HepG2 (cell line): Measurements from ENCODE around the gene CCDC117. TPM values are rescaled to one million over a fixed set of nuclear protein-coding genes. Genes with fewer than 3 reads are reported as not detected.

Experiments used
- ATAC-seq: fragments of 200-7000 bp; cut with Tn5 transposase; 3 replicates; pipeline ENCODE4 v1.9.1; 2020; ENCODE audit warnings: mild to moderate bottlenecking, moderate library complexity
- BruUV-seq: library from RNA; stranded (reverse); fragments of 400-500 nt; replicated peaks from 2 replicates; lab custom pipeline; 2021; lab: Mats Ljungman, UMichigan
- CTCF ChIA-PET: fragments of 300-600 bp; formaldehyde crosslinking; extraction: SDS; loops from one replicate; lab custom pipeline; 2021; ENCODE audit warnings: low total read pairs, inconsistent platforms, low intra/inter-chr PET ratio; lab: Yijun Ruan, JAX
- POLR2A ChIA-PET: fragments of 350-600 bp; sonication (Branson Sonifier 250); formaldehyde crosslinking; loops from one replicate; lab custom pipeline; 2020; ENCODE audit warnings: antibody characterized with exemption, inconsistent platforms; lab: Yijun Ruan, JAX
- DNase-seq: peaks from one replicate; pipeline ENCODE4 v3.0.0-alpha.2; 2015; ENCODE audit warnings: low spot score
- FAIRE-seq: peaks from 3 replicates; lab custom pipeline; 2011; peaks lifted over from hg19 to GRCh38; lab: Jason Lieb, UNC
- H2AFZ ChIP-seq: one replicate; pipeline ENCODE4 v1.6.1; 2011; ENCODE audit warnings: low read length, inconsistent platforms
- H3K27ac ChIP-seq: fragments of 300-600 bp; 3 replicates; pipeline ENCODE4 v1.8.0; 2011; ENCODE audit warnings: mixed run types, mild to moderate bottlenecking, mixed read lengths, low read length, inconsistent platforms; ENCODE audit not compliant: insufficient read depth; ENCODE audit errors: extremely low read length
- H3K27me3 ChIP-seq, 2 experiments: fragments of 200-600 bp in 1 of 2; 2 replicates in 1 of 2; 3 replicates in 1 of 2; pipeline versions ENCODE4 v1.6.0 to v1.8.0; 2011; ENCODE audit warnings: low read length in 2 of 2, mild to moderate bottlenecking in 2 of 2, moderate library complexity in 2 of 2, inconsistent platforms in 1 of 2; ENCODE audit not compliant: insufficient read depth in 2 of 2, control insufficient read depth in 1 of 2
- H3K36me3 ChIP-seq, 2 experiments: fragments of 200-600 bp in 1 of 2; replicated peaks in 1 of 2; 2 replicates in 1 of 2; 3 replicates in 1 of 2; pipeline versions ENCODE4 v1.5.1 to v1.8.0; 2011; ENCODE audit warnings: low read length in 2 of 2, inconsistent platforms in 1 of 2; ENCODE audit not compliant: insufficient read depth in 2 of 2, control insufficient read depth in 1 of 2
- H3K4me1 ChIP-seq: 2 replicates; pipeline ENCODE4 v1.5.1; 2012; ENCODE audit warnings: low read length, inconsistent platforms; ENCODE audit not compliant: insufficient read depth
- H3K4me2 ChIP-seq: 2 replicates; pipeline ENCODE4 v1.6.0; 2011; ENCODE audit warnings: low read depth, low read length, inconsistent platforms
- H3K4me3 ChIP-seq, 3 experiments: fragments of 200-600 bp in 1 of 3; sonication (generic), shearing (Covaris generic) in 1 of 3; replicated peaks in 1 of 3; 2 replicates each; pipeline ENCODE4 v1.5.1; 2011 to 2016; ENCODE audit warnings: low read length in 3 of 3, inconsistent platforms in 2 of 3, low read depth in 2 of 3, mild to moderate bottlenecking in 2 of 3, control low read depth in 1 of 3, mixed read lengths in 1 of 3; ENCODE audit not compliant: insufficient read depth in 1 of 3
- H3K79me2 ChIP-seq: one replicate; pipeline ENCODE4 v1.6.1; 2011; ENCODE audit warnings: low read length, inconsistent platforms; ENCODE audit not compliant: insufficient read depth
- H3K9ac ChIP-seq: 2 replicates; pipeline ENCODE4 v1.6.0; 2011; ENCODE audit warnings: mild to moderate bottlenecking, low read depth, low read length, inconsistent platforms; ENCODE audit not compliant: insufficient read depth
- H3K9me3 ChIP-seq: 2 replicates; pipeline ENCODE4 v1.5.1; 2012; ENCODE audit warnings: mild to moderate bottlenecking, low read length
- H4K20me1 ChIP-seq: 2 replicates; pipeline ENCODE4 v1.6.0; 2011; ENCODE audit warnings: inconsistent platforms, mild to moderate bottlenecking, low read length, moderate library complexity; ENCODE audit not compliant: insufficient read depth
- AGO2 ChIP-seq: fragments of 200-400 bp; formaldehyde crosslinking; optimal IDR thresholded peaks from 2 replicates; pipeline ENCODE3; 2017; ENCODE audit warnings: mild to moderate bottlenecking, low read depth, low read length, moderate library complexity
- HES4 ChIP-seq: sonication (generic); formaldehyde crosslinking; IDR thresholded peaks from 2 replicates; pipeline ENCODE4 v1.9.0; 2021; ENCODE audit warnings: mild to moderate bottlenecking, missing genetic modification reagents, borderline replicate concordance
- HOXA5 ChIP-seq: sonication (generic); formaldehyde crosslinking; IDR thresholded peaks from 2 replicates; pipeline ENCODE4 v1.4.0; 2020; ENCODE audit warnings: missing genetic modification reagents
- MED13 ChIP-seq: sonication (generic); formaldehyde crosslinking; IDR thresholded peaks from 2 replicates; pipeline ENCODE4 v1.5.0; 2020; ENCODE audit warnings: missing genetic modification reagents
- PAX8 ChIP-seq: sonication (generic); formaldehyde crosslinking; IDR thresholded peaks from 2 replicates; pipeline ENCODE4 v1.8.0; 2022; ENCODE audit warnings: mild to moderate bottlenecking, missing genetic modification reagents, borderline replicate concordance
- PHF21A ChIP-seq: sonication (generic); formaldehyde crosslinking; IDR thresholded peaks from 2 replicates; pipeline ENCODE4 v1.5.0; 2020; ENCODE audit warnings: mild to moderate bottlenecking, missing genetic modification reagents
- RNF219 ChIP-seq: sonication (generic); formaldehyde crosslinking; IDR thresholded peaks from 2 replicates; pipeline ENCODE4 v1.5.0; 2020; ENCODE audit warnings: mild to moderate bottlenecking, missing genetic modification reagents
- THYN1 ChIP-seq: sonication (generic); formaldehyde crosslinking; IDR thresholded peaks from 2 replicates; pipeline ENCODE4 v1.8.1; 2023; ENCODE audit warnings: low read depth, mild to moderate bottlenecking, moderate library complexity, missing genetic modification reagents, borderline replicate concordance
- ZNF121 ChIP-seq: sonication (generic); formaldehyde crosslinking; IDR thresholded peaks from 2 replicates; pipeline ENCODE4 v1.5.0; 2020; ENCODE audit warnings: mild to moderate bottlenecking, missing genetic modification reagents
- ZNF143 ChIP-seq: sonication (generic); formaldehyde crosslinking; IDR thresholded peaks from 2 replicates; pipeline ENCODE4 v1.4.0; 2020; ENCODE audit warnings: missing genetic modification reagents
- ZNF329 ChIP-seq: sonication (generic); formaldehyde crosslinking; IDR thresholded peaks from 2 replicates; pipeline ENCODE4 v1.9.0; 2021; ENCODE audit warnings: low read depth, mild to moderate bottlenecking, missing genetic modification reagents
- ZNF33A ChIP-seq: sonication (generic); formaldehyde crosslinking; IDR thresholded peaks from 2 replicates; pipeline ENCODE4 v1.5.1; 2020; ENCODE audit warnings: missing genetic modification reagents, mild to moderate bottlenecking, moderate library complexity, borderline replicate concordance
- ZNF670 ChIP-seq: sonication (generic); formaldehyde crosslinking; IDR thresholded peaks from 2 replicates; pipeline ENCODE4 v1.8.0; 2022; ENCODE audit warnings: mild to moderate bottlenecking, missing genetic modification reagents, borderline replicate concordance
- WGBS: methylation state at CpG from one replicate; pipeline ENCODE4 v1.1.6; 2017; ENCODE audit warnings: low lambda C conversion rate; 5-methylcytosine and 5-hydroxymethylcytosine counted together
- in situ Hi-C: cut with HindIII; loops from 2 replicates; pipeline ENCODE4 v1.10.0; 2017; ENCODE audit warnings: low pct_unique_long_range_greater_than_20kb; ENCODE audit not compliant: extremely low pct_ligation_motif_present
- intact Hi-C: fragments of 100-400 bp; cut with micrococcal nuclease; formaldehyde crosslinking; loops from one replicate; pipeline ENCODE4 v1.10.0; 2022; ENCODE audit not compliant: unreplicated experiment
- polyA plus RNA-seq, 8 experiments: library from polyadenylated mRNA; depleted of rRNA in 3 of 8; stranded (reverse) in 7 of 8; unstranded in 1 of 8; fragments of >200 nt; fragmentation: Illumina TruSeq in 4 of 8; extraction: Trizol in 4 of 8; gene quantifications; 2 replicates each; pipeline versions ENCODE4 v1.2.1 to v1.2.3, GENCODE V29; 2011 to 2016; ENCODE audit warnings: low read depth in 4 of 8, missing spikeins in 1 of 8, mixed read lengths in 1 of 8; ENCODE audit not compliant: insufficient read depth in 1 of 8
- total RNA-seq, 5 experiments: library from RNA; depleted of rRNA; stranded (reverse); fragments of >200 nt; fragmentation: Illumina TruSeq; extraction: Trizol; gene quantifications; 2 replicates each; pipeline ENCODE4 v1.2.3, GENCODE V29; 2016; ENCODE audit warnings: low read depth in 1 of 5

The CCDC117 gene
- total and polyA plus RNA-seq, 2 of the 13 experiments (the other 11 are each of a cell fraction or from before 2014, with no cell fraction given): 12.6 to 34.2 TPM

- in situ Hi-C loops: no loop called here
- H4K20me1 ChIP-seq: no peaks in the 10 kb centered on the region
- H3K27me3 ChIP-seq: no peaks in the 10 kb centered on the region
- H3K4me2 ChIP-seq: no peak overlapping the region
- 96% methylated on average over 5 of the region's 11 CpGs for WGBS
- intact Hi-C loops: no loop called here
- no peaks in the 10 kb centered on the region for H3K36me3 ChIP-seq
- POLR2A ChIA-PET: no interaction called here
- no peak overlapping the region for H3K4me3 ChIP-seq
- BruUV-seq: no TSS peak
- H2AFZ ChIP-seq: no peak overlapping the region
- no peak overlapping the region for H3K9ac ChIP-seq
- TF ChIP-seq ZNF121 (CRISPR knock-in tag): no peak
- no peak for TF ChIP-seq MED13 (CRISPR knock-in tag)
- no peak for TF ChIP-seq ZNF670 (CRISPR knock-in tag)
- no peak for TF ChIP-seq HES4 (CRISPR knock-in tag)
- no peak for TF ChIP-seq ZNF329 (CRISPR knock-in tag)
- no peak for TF ChIP-seq ZNF33A (CRISPR knock-in tag)
- TF ChIP-seq ZNF143 (CRISPR knock-in tag): no peak
- TF ChIP-seq THYN1 (CRISPR knock-in tag): no peak
- TF ChIP-seq PAX8 (CRISPR knock-in tag): no peak
- no peak for TF ChIP-seq HOXA5 (CRISPR knock-in tag)
- no peak for TF ChIP-seq PHF21A
- TF ChIP-seq AGO2: no peak
- no peak for TF ChIP-seq RNF219 (CRISPR knock-in tag)
- TF ChIP-seq, all 625 proteins: peak for 0
- CTCF ChIA-PET: no interaction called here
- Histone ChIP-seq H3K4me1 (peaks cover 37% of the 10 kb centered on the region), H3K79me2 (no peaks in the 10 kb centered on the region), H3K27ac (no peak overlapping the region), H3K9me3 (no peaks in the 10 kb centered on the region)
- FAIRE-seq: no peak
- no peak for DNase-seq
- ATAC-seq: no peak
Measured at GRCh38 chr22:28835630-28836189, 63.2 kb downstream of the CCDC117 start.
